Activated CD4-positive, alpha-beta memory T cell treated with anti-CD3 and anti-CD28 coated beads for 36 hours (primary cell): ENCODE data around the gene BDNF. TPM values are rescaled to one million over a fixed set of nuclear protein-coding genes. Genes with fewer than 3 reads are reported as not detected.
"Not testable (repeated sequence)": the region's sequence is repeated elsewhere in the genome, so short reads cannot be mapped to it uniquely, and the experiment has no call there.

Experiments
- CTCF ChIA-PET: fragments of 350-600 bp; sonication (Branson Sonifier 250); formaldehyde crosslinking; loops from one replicate; lab custom pipeline; 2021; ENCODE audit warnings: antibody characterized with exemption, inconsistent platforms; lab: Charles Lee
- POLR2A ChIA-PET: fragments of 350-600 bp; sonication (Branson Sonifier 250); formaldehyde crosslinking; loops from one replicate; lab custom pipeline; 2021; ENCODE audit warnings: antibody characterized with exemption; lab: Charles Lee
- DNase-seq: peaks from one replicate; pipeline ENCODE4 v3.0.0-alpha.2; 2020
- H3K27ac Mint-ChIP-seq: one replicate; pipeline ENCODE4 v1.8.0; 2021; ENCODE audit warnings: mixed read lengths
- H3K27me3 Mint-ChIP-seq: one replicate; pipeline ENCODE4 v1.8.0; 2021; ENCODE audit warnings: mixed read lengths
- H3K36me3 Mint-ChIP-seq: one replicate; pipeline ENCODE4 v1.8.0; 2021; ENCODE audit warnings: mixed read lengths
- H3K4me1 Mint-ChIP-seq: one replicate; pipeline ENCODE4 v1.8.0; 2021; ENCODE audit warnings: low read depth, mixed read lengths
- H3K4me3 Mint-ChIP-seq: one replicate; pipeline ENCODE4 v1.8.0; 2021; ENCODE audit warnings: mild to moderate bottlenecking, mixed read lengths
- H3K9me3 Mint-ChIP-seq: one replicate; pipeline ENCODE4 v1.8.0; 2021; ENCODE audit warnings: mixed read lengths
- intact Hi-C: fragments of 100-400 bp; cut with micrococcal nuclease; formaldehyde crosslinking; loops from one replicate; pipeline ENCODE4 v1.15.1; 2023
- total RNA-seq, 2 experiments: library from RNA; stranded (reverse); gene quantifications; one replicate each; pipeline ENCODE4 v1.2.3, GENCODE V29; 2021

BDNF gene
- total RNA-seq, 2 experiments from 2014 or later, result not detected

DNA sequence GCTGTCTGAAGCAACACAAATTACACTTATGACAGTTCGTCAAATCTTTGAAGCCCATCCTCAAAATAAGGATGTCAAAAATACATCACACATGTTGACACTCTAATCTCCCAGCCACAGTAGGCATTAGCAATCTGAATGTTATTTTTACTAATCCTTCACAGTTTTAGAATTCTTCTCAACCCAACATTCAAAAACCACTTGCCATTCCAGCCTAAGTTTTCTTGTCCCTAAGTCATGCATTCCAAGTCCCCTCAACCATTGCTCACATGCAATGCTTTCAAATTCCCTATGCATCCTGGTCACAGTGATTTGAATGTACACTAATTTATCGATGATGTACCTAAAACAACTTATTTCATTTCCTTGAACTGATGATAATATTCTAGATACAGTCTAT, 7.5 kb downstream of the BDNF start:
- intact Hi-C loops, result loop anchor here (10.0 kb wide), 1 partner anchor 1642 kb away; no protein-coding TSS in a partner anchor
- Mint-ChIP-seq H3K4me3 (no peak overlapping the region), H3K4me1 (no peaks in the 10 kb centered on the region), H3K36me3 (no peaks in the 10 kb centered on the region), H3K9me3 (no peaks in the 10 kb centered on the region), H3K27ac (no peak overlapping the region), H3K27me3 (peaks cover 23% of the 10 kb centered on the region)
- DNase-seq, result no peak
- POLR2A ChIA-PET, result no interaction called here
- CTCF ChIA-PET, result no interaction called here

DNA sequence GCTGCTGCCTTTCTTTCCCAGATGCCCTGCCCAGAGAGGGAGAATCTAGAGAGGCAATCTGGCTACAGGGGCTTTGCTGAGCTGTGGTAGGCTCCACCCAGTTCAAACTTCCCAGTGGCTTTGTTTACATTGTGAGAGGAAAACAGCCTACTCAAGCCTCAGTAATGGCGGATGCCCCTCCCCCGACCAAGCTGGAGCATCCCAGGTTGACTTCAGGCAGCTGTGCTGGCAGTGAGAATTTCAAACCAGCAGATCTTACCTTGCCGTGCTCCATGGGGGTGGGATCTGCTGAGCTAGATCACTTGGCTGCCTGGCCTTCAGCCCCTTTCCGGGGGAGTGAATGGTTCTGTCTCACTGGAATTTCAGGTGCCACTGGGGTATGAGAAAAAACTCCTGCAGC, 12.2 kb downstream of the BDNF start:
- H3K9me3 Mint-ChIP-seq, result peaks cover 2% of the 10 kb centered on the region
- intact Hi-C loops, result no loop called here
- no peaks in the 10 kb centered on the region for H3K4me1 Mint-ChIP-seq
- H3K27me3 Mint-ChIP-seq, result no peaks in the 10 kb centered on the region
- no peak for DNase-seq
- POLR2A ChIA-PET, result no interaction called here
- H3K4me3 Mint-ChIP-seq, result no peak overlapping the region
- no peak overlapping the region for H3K27ac Mint-ChIP-seq
- CTCF ChIA-PET, result interaction anchor here (0.6 to 2.0 kb wide), 2 partner anchors 11 to 370 kb away, joined by 4 to 8 read pairs; partner anchors contain the start of gene BDNF
- no peaks in the 10 kb centered on the region for H3K36me3 Mint-ChIP-seq

DNA sequence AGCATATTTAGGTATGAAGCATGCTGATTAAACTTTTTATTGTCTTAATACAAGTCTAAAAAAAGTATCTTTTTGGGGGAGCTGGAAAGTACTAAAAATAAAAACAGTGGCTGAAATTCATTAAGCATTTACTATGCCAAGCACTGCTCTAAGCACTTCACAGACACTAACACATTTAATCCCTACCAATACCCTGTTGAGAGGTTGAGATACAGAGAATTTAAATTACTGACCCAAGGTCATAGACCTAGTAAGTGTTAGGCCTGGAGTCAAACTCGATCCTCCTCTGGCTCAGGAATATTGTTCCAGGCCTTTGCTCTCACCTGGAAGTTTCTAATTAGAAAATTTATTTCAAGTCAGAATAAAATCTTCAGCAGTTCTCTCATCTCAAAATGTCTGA, 18.6 kb downstream of the BDNF start:
- Mint-ChIP-seq H3K9me3 (peaks cover 5% of the 10 kb centered on the region), H3K27me3 (no peaks in the 10 kb centered on the region), H3K4me1 (no peaks in the 10 kb centered on the region), H3K36me3 (no peaks in the 10 kb centered on the region), H3K27ac (no peak overlapping the region), H3K4me3 (no peak overlapping the region)
- intact Hi-C loops, result no loop called here
- ChIA-PET POLR2A (no interaction called here), CTCF (no interaction called here)
- DNase-seq, result no peak

DNA sequence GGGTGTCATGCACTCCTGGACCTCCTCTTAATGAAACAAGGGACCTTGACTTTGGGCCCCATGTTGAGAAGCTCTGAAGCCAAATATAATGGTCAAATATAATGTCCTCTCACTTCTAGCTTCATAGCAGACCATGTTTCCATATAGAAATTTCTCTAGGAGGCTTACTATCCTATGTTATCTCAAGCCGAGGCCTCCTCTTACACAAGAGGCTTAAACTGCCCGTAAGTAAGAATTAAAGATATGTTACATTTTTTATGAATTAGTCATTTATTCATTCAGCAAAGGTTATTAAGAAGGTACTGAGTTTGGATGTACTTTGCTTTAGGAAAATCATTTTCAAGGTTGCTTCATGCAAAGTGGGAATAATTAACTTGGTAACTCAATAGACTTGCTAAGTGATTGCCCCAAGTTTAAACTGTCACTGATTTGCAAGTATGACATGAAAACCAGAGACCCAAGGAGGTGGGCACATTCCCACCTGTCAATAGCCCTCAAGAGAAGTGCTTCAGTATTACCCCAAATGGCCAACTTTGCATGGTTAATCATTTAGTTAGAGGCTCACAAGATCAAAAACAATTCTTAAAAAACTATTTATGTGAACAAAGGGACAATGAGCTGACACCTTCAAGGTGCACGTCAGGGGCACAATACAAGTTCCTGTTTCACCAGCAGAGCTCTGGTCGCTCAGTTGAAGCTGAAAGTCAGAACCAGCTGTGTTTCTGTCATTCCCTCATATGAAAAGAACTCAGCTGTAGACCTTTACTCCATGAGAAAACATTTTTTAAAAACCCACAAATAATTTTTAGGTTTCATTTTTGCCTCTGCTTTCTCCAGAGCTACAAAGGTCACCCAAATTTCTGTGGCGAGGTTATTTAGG, 20.9 kb downstream of the BDNF start:
- CTCF ChIA-PET, result interaction anchor here (1.4 kb wide), 1 partner anchor 16 kb away, joined by 4 read pairs; no protein-coding TSS in a partner anchor
- intact Hi-C loops, result no loop called here
- H3K27me3 Mint-ChIP-seq, result no peaks in the 10 kb centered on the region
- DNase-seq, result no peak
- H3K4me3 Mint-ChIP-seq, result no peak overlapping the region
- no peak overlapping the region for H3K27ac Mint-ChIP-seq
- POLR2A ChIA-PET, result no interaction called here
- H3K36me3 Mint-ChIP-seq, result no peaks in the 10 kb centered on the region
- peaks cover 5% of the 10 kb centered on the region for H3K9me3 Mint-ChIP-seq
- H3K4me1 Mint-ChIP-seq, result no peaks in the 10 kb centered on the region

DNA sequence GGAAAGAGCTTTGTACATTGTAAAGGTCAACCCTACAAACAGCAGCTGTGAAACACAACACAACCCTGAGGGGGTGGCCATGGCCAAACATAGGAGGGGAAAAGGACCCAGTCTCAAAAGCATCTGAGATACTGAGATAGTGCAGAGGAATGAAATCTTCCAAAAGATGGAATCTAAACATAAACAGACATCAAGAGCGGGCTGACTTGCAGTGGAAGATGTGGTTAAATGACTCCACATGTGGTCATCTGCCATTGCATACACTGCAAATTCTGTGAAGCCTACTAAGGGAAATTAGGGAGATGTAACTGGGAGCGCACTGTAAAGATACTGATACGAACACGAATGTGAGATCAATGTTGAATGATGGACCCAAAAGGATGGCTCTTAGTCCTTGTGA, 22.0 kb downstream of the BDNF start:
- ChIA-PET CTCF (no interaction called here), POLR2A (no interaction called here)
- intact Hi-C loops, result no loop called here
- Mint-ChIP-seq H3K27me3 (no peaks in the 10 kb centered on the region), H3K4me1 (no peaks in the 10 kb centered on the region), H3K27ac (no peak overlapping the region), H3K9me3 (peaks cover 4% of the 10 kb centered on the region), H3K36me3 (no peaks in the 10 kb centered on the region), H3K4me3 (no peak overlapping the region)
- DNase-seq, result no peak

DNA sequence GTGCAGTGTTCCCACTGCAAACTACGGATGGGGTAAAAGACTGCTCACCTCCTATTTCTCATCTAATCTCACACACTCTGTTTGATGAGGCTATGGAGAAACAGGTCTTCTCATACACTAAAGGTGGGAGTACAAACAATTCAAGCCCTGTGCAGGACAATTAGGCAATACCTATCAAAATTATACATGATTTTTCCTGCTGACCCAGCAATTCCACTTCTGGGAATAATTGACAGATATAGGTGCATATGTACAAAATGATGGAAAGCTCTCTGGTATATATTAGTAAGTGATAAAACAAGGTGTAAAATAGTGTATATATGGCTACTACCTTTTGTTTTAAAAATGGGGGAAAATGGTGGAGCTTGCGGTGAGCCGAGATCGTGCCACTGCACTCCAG, 23.1 kb downstream of the BDNF start:
- intact Hi-C loops, result no loop called here
- Mint-ChIP-seq H3K27ac (no peak overlapping the region), H3K27me3 (no peaks in the 10 kb centered on the region), H3K4me3 (no peak overlapping the region), H3K36me3 (no peaks in the 10 kb centered on the region), H3K4me1 (no peaks in the 10 kb centered on the region), H3K9me3 (no peaks in the 10 kb centered on the region)
- DNase-seq, result no peak
- POLR2A ChIA-PET, result no interaction called here
- CTCF ChIA-PET, result interaction anchor here (0.6 kb wide), 1 partner anchor 25 kb away, joined by 5 read pairs; no protein-coding TSS in a partner anchor

DNA sequence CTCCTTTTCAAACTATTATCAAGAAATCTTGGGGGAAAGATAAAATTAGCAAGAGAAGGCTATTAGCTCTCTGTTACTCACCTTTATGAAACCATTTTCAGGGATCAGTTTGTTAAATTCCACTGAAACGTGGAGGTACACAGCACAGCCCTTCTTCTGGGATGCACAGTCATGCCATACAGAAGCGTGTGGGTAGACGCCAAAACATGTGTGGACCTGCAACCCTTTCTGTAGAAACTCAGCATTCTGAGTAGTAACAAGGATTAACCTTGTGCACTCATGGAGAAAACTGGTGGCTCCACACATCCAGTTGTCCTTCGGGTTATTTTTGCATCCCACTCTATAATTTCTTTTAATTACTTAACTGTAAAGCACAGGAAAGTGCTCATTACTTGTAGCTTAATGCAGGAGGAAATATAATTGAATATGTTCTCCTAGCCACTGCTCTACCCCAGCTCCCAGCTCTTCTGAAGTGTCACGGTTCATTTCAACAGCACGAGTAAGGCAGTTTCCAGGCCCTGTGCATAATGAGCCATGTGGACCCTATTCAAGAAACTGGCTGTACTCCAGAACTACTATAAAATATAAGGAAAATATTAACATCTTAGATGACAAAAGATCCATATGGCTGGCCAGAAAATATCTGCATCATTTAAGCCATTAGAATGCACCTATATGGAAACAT, 26.1 kb downstream of the BDNF start:
- intact Hi-C loops, result no loop called here
- Mint-ChIP-seq H3K4me1 (no peaks in the 10 kb centered on the region), H3K9me3 (peaks cover 3% of the 10 kb centered on the region), H3K27me3 (no peaks in the 10 kb centered on the region), H3K4me3 (no peak overlapping the region), H3K27ac (no peak overlapping the region), H3K36me3 (no peaks in the 10 kb centered on the region)
- ChIA-PET CTCF (no interaction called here), POLR2A (no interaction called here)
- DNase-seq, result no peak

DNA sequence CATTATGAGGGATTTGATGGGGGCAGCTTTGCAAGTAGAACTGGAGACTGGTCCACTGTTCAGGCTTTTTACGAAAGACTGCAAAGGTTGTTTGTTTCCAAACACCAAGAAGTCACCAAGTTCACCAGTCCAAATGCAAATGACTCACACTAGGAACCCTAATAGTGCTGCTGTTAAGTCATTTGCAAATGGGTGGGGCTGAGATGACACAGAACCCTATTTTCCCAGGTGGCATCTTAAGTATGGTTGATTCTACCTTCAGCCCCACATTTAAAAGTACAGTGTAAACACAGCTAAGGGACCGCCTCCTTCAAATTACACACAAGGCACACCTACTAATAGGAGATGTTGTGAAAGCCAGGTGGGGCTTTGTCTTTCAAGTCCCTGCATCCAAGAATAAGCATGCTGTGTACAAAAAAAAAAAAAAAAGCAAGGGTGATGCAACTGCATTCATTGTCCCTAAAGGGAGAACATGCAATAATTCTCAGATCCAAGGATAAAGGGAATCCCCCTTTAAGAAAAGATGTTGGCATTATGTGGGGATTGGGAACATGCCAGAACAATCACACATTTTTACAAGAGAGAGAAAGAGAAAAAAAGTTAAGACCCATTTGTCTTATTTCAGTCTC, 27.3 kb downstream of the BDNF start:
- H3K36me3 Mint-ChIP-seq, result no peaks in the 10 kb centered on the region
- H3K27ac Mint-ChIP-seq, result no peak overlapping the region
- CTCF ChIA-PET, result no interaction called here
- intact Hi-C loops, result no loop called here
- no peak for DNase-seq
- no peaks in the 10 kb centered on the region for H3K4me1 Mint-ChIP-seq
- no peaks in the 10 kb centered on the region for H3K27me3 Mint-ChIP-seq
- no peak overlapping the region for H3K4me3 Mint-ChIP-seq
- peaks cover 7% of the 10 kb centered on the region for H3K9me3 Mint-ChIP-seq
- POLR2A ChIA-PET, result no interaction called here

DNA sequence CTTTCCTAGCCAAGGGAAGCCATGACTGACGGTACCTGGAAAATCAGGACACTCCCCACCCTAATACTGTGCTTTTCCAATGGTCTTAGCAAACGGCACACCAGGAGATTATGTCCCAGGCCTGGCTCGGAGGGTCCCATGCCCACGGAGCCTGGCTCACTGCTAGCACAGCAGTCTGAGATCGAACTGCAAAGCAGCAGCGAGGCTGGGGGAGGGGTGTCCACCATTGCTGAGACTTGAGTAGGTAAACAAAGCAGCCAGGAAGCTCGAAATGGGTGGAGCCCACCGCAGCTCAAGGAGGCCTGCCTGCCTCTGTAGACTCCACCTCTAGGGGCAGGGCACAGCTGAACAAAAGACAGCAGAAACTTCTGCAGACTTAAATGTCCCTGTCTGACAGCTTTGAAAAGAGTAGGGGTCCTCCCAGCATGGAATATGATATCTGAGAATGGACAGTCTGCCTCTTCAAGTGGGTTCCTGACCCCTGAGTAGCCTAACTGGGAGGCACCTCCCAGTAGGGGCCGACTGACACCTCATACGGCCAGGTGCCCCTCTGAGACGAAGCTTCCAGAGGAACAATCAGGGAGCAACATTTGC, 34.6 kb downstream of the BDNF start:
- intact Hi-C loops, H3K36me3 Mint-ChIP-seq, H3K27ac Mint-ChIP-seq, H3K27me3 Mint-ChIP-seq, POLR2A ChIA-PET, DNase-seq, CTCF ChIA-PET, H3K4me1 Mint-ChIP-seq, H3K4me3 Mint-ChIP-seq: not testable (repeated sequence)
- peaks cover 15% of the 10 kb centered on the region for H3K9me3 Mint-ChIP-seq

DNA sequence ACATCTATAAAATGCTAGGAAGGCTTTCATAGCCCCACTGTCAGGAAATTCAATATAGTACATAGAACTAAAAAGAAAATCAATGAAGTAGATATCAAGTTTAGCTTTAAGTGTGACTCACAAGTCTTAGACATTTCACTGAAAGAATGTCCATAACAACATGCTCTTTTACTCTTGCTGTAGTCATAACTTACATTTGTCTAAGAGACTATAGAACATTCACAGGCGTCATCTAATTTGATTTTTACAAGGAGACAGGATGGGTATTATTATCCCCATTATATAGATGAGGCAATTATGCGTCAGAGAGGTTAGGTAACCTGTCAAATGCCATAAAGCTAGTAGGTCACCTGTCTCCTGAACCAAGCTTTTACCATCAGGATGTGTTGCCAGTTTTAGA, 36.9 kb downstream of the BDNF start:
- no peak for DNase-seq
- Mint-ChIP-seq H3K4me3 (no peak overlapping the region), H3K27ac (no peak overlapping the region), H3K4me1 (no peaks in the 10 kb centered on the region), H3K9me3 (peaks cover 12% of the 10 kb centered on the region), H3K36me3 (peaks cover 15% of the 10 kb centered on the region), H3K27me3 (no peaks in the 10 kb centered on the region)
- CTCF ChIA-PET, result interaction anchor here (0.8 kb wide), 1 partner anchor 36 kb away, joined by 3 read pairs; no protein-coding TSS in a partner anchor
- POLR2A ChIA-PET, result no interaction called here
- intact Hi-C loops, result no loop called here

DNA sequence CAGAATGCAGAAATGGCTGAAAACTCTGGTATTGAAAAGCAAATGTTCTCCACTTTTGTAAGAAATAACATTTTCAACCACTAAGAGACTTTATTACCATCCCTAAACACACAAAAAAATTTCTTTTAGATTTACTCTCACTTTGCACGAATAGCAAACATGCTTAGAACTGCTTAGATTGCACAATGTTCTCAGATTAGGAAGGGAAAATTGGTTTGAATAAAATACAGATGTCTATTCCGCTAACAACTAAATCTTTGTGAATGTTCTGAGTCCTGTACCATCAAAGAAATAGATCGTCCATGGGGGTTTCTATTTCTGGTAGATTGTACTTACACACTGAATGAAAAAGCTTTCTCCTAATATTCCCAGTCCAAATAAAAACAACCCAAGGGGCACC, 40.1 kb downstream of the BDNF start:
- Mint-ChIP-seq H3K27me3 (no peaks in the 10 kb centered on the region), H3K4me3 (no peak overlapping the region), H3K27ac (no peak overlapping the region), H3K4me1 (no peaks in the 10 kb centered on the region), H3K36me3 (peaks cover 16% of the 10 kb centered on the region), H3K9me3 (no peaks in the 10 kb centered on the region)
- ChIA-PET POLR2A (no interaction called here), CTCF (no interaction called here)
- DNase-seq, result no peak
- intact Hi-C loops, result no loop called here
